Measurements from ENCODE around the gene LGMN.
"Not testable (repeated sequence)": the region's sequence is repeated elsewhere in the genome, so short reads cannot be mapped to it uniquely, and the experiment has no call there.

LGMN gene

GRCh38 chr14:92753250-92753649 is 4.8 kb upstream of the LGMN start:
- no peaks in the 10 kb centered on the region for H3K79me2 ChIP-seq (ENCODE audit: insufficient read depth, low read length)
- H2AFZ ChIP-seq (ENCODE audit: low read depth, low read length, severe bottlenecking): no peak overlapping the region
- no peaks in the 10 kb centered on the region for H3K9me3 ChIP-seq (ENCODE audit: insufficient read depth, low read length)
- no peaks in the 10 kb centered on the region for H3K36me3 ChIP-seq (ENCODE audit: low read length)
- H3K4me2 ChIP-seq (ENCODE audit: low read depth, low read length, poor library complexity, severe bottlenecking): no peak overlapping the region
- no peak for TF ChIP-seq EZH2phosphoT487 (conservative IDR thresholded peaks at IDR 0.05; ENCODE audit: low read length)
- TF ChIP-seq CTCF (IDR thresholded peaks at IDR 0.05; ENCODE audit: insufficient read depth, low read length, poor library complexity, severe bottlenecking): no peak
- no peaks in the 10 kb centered on the region for H4K20me1 ChIP-seq (ENCODE audit: low read depth, low read length)
- no peak overlapping the region for H3K9ac ChIP-seq (ENCODE audit: low read length)
- no peak overlapping the region for H3K27ac ChIP-seq (ENCODE audit: low read depth, low read length)
- no peaks in the 10 kb centered on the region for H3K9me2 ChIP-seq (replicated peaks; ENCODE audit: insufficient read depth, low read length)
- H3K4me3 ChIP-seq (ENCODE audit: insufficient read depth, low read length, poor library complexity, severe bottlenecking): no peak overlapping the region
- H3F3A ChIP-seq (ENCODE audit: insufficient read depth): no peaks in the 10 kb centered on the region
- no peaks in the 10 kb centered on the region for H3K27me3 ChIP-seq (ENCODE audit: low read length)

- Histone ChIP-seq H4K20me1 (ENCODE audit: low read depth, low read length) (no peaks in the 10 kb centered on the region), H3K9me2 (replicated peaks; ENCODE audit: insufficient read depth, low read length) (no peaks in the 10 kb centered on the region), H3K9ac (ENCODE audit: low read length) (no peak overlapping the region), H3K4me3 (ENCODE audit: insufficient read depth, low read length, poor library complexity, severe bottlenecking) (no peak overlapping the region), H3K4me2 (ENCODE audit: low read depth, low read length, poor library complexity, severe bottlenecking) (no peak overlapping the region), H3K27me3 (ENCODE audit: low read length) (no peaks in the 10 kb centered on the region), H3K79me2 (ENCODE audit: insufficient read depth, low read length) (no peaks in the 10 kb centered on the region), H3F3A (ENCODE audit: insufficient read depth) (no peaks in the 10 kb centered on the region), H3K36me3 (ENCODE audit: low read length) (no peaks in the 10 kb centered on the region), H3K27ac (ENCODE audit: low read depth, low read length) (no peak overlapping the region), H3K9me3 (ENCODE audit: insufficient read depth, low read length) (no peaks in the 10 kb centered on the region), H2AFZ (ENCODE audit: low read depth, low read length, severe bottlenecking) (no peak overlapping the region)
- TF ChIP-seq CTCF (IDR thresholded peaks at IDR 0.05; ENCODE audit: insufficient read depth, low read length, poor library complexity, severe bottlenecking): no peak
- no peak for TF ChIP-seq EZH2phosphoT487 (conservative IDR thresholded peaks at IDR 0.05; ENCODE audit: low read length)
Measured at GRCh38 chr14:92751819-92752218, 3.4 kb upstream of the LGMN start.

- Histone ChIP-seq H3K9me3 (ENCODE audit: insufficient read depth, low read length) (no peaks in the 10 kb centered on the region), H2AFZ (ENCODE audit: low read depth, low read length, severe bottlenecking) (no peak overlapping the region), H3K27ac (ENCODE audit: low read depth, low read length) (no peak overlapping the region), H3K36me3 (ENCODE audit: low read length) (no peaks in the 10 kb centered on the region), H3F3A (ENCODE audit: insufficient read depth) (no peaks in the 10 kb centered on the region), H3K4me2 (ENCODE audit: low read depth, low read length, poor library complexity, severe bottlenecking) (no peak overlapping the region), H3K9ac (ENCODE audit: low read length) (no peak overlapping the region), H4K20me1 (ENCODE audit: low read depth, low read length) (no peaks in the 10 kb centered on the region), H3K27me3 (ENCODE audit: low read length) (no peaks in the 10 kb centered on the region), H3K79me2 (ENCODE audit: insufficient read depth, low read length) (no peaks in the 10 kb centered on the region), H3K9me2 (replicated peaks; ENCODE audit: insufficient read depth, low read length) (no peaks in the 10 kb centered on the region), H3K4me3 (ENCODE audit: insufficient read depth, low read length, poor library complexity, severe bottlenecking) (no peak overlapping the region)
- TF ChIP-seq EZH2phosphoT487 (conservative IDR thresholded peaks at IDR 0.05; ENCODE audit: low read length) (no peak), CTCF (IDR thresholded peaks at IDR 0.05; ENCODE audit: insufficient read depth, low read length, poor library complexity, severe bottlenecking) (no peak)
Measured at GRCh38 chr14:92750994-92751400, 2.6 kb upstream of the LGMN start.

- H3K4me2 ChIP-seq (ENCODE audit: low read depth, low read length, poor library complexity, severe bottlenecking); H3K36me3 ChIP-seq (ENCODE audit: low read length); H3K79me2 ChIP-seq (ENCODE audit: insufficient read depth, low read length); H3K9me2 ChIP-seq (replicated peaks; ENCODE audit: insufficient read depth, low read length); H2AFZ ChIP-seq (ENCODE audit: low read depth, low read length, severe bottlenecking); H3K9me3 ChIP-seq (ENCODE audit: insufficient read depth, low read length); H4K20me1 ChIP-seq (ENCODE audit: low read depth, low read length); H3K4me3 ChIP-seq (ENCODE audit: insufficient read depth, low read length, poor library complexity, severe bottlenecking); H3K9ac ChIP-seq (ENCODE audit: low read length); H3F3A ChIP-seq (ENCODE audit: insufficient read depth); H3K27me3 ChIP-seq (ENCODE audit: low read length); H3K27ac ChIP-seq (ENCODE audit: low read depth, low read length): not testable (repeated sequence)
Measured at GRCh38 chr14:92750222-92750728, 1.8 kb upstream of the LGMN start.
